Measurements from ENCODE around the gene GALNT17. TPM values are rescaled to one million over a fixed set of nuclear protein-coding genes. Genes with fewer than 3 reads are reported as not detected.

Gene GALNT17
- total RNA-seq, 4 donors from 2014 or later: 51.1 to 95.6 (median 69.8) TPM

DNA sequence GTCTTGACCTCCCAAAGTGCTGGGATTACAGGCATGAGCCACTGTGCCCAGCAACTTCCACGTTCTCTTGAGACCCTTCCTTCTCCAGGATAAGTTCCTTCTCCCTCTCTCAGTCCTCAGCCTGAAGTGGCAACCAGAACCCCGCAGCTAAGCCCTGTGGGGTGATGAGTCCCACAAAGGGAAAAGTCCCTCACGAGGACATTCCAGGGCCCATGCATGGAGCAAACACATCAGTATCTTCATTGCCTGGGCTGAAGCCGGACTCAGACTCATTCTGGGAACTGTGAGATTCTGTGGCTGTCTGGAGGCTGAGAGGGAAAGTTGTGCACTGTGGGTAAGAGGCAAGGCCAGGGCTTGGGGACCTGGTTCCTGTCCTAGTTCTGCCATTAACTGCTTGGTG is 622.9 kb downstream of the GALNT17 start:
- intact Hi-C loops (cut with DNase I): loop anchor here (10.0 kb wide), 1 partner anchor 1030 kb away; no protein-coding TSS in a partner anchor
- TF ChIP-seq EP300 (IDR thresholded peaks at IDR 0.05) (no peak), POLR2A (IDR thresholded peaks at IDR 0.05; ENCODE audit: low read depth) (no peak), POLR2AphosphoS5 (IDR thresholded peaks at IDR 0.05) (no peak)
- TF ChIP-seq, protein P1, sequence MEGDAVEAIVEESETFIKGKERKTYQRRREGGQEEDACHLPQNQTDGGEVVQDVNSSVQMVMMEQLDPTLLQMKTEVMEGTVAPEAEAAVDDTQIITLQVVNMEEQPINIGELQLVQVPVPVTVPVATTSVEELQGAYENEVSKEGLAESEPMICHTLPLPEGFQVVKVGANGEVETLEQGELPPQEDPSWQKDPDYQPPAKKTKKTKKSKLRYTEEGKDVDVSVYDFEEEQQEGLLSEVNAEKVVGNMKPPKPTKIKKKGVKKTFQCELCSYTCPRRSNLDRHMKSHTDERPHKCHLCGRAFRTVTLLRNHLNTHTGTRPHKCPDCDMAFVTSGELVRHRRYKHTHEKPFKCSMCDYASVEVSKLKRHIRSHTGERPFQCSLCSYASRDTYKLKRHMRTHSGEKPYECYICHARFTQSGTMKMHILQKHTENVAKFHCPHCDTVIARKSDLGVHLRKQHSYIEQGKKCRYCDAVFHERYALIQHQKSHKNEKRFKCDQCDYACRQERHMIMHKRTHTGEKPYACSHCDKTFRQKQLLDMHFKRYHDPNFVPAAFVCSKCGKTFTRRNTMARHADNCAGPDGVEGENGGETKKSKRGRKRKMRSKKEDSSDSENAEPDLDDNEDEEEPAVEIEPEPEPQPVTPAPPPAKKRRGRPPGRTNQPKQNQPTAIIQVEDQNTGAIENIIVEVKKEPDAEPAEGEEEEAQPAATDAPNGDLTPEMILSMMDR (IDR thresholded peaks at IDR 0.05): no peak
- Histone ChIP-seq H3K9me3 (peaks cover 0 to 4% (median 2%) of the 10 kb centered on the region in 4 donors), H3K4me3 (no peak overlapping the region), H3K27me3 (peaks cover 0 to 47% (median 6%) of the 10 kb centered on the region in 4 donors), H3K4me1 (peaks cover 0 to 9% (median 7%) of the 10 kb centered on the region in 4 donors), H3K36me3 (no peaks in the 10 kb centered on the region), H3K27ac (replicated peaks in 1 of 4) (no peak overlapping the region)
- DNase-seq (ENCODE audit: extremely low spot score): peak; percentile 80
- WGBS: 91% methylated on average over 4 of the region's 4 CpGs

DNA sequence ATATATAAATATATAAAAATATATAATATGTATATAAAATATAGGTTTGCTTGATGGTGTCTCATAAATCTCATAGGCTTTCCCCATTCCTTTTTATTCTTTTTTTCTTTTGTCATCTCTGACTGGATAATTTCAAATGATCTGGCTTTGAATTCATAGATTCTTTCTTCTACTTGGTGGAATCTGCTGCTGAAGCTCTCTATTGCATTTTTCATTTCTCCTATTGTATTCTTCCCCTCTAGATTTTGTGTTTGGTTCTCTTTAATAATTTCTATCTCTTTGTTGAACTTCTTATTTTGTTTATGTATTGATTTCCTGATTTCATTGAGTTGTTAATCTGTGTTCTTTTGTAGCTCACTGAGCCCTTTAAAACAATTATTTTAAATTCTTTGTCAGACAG is 629.4 kb downstream of the GALNT17 start:
- H3K4me1 ChIP-seq: no peaks in the 10 kb centered on the region
- TF ChIP-seq POLR2A (IDR thresholded peaks at IDR 0.05; ENCODE audit: low read depth): no peak
- TF ChIP-seq EP300 (IDR thresholded peaks at IDR 0.05): no peak
- TF ChIP-seq, protein P1 (IDR thresholded peaks at IDR 0.05): no peak
- TF ChIP-seq POLR2AphosphoS5 (IDR thresholded peaks at IDR 0.05): no peak
- H3K27me3 ChIP-seq: no peaks in the 10 kb centered on the region
- H3K9me3 ChIP-seq: peaks cover 0 to 19% (median 16%) of the 10 kb centered on the region in 4 donors
- no peaks in the 10 kb centered on the region for H3K36me3 ChIP-seq
- DNase-seq (ENCODE audit: extremely low spot score): no peak
- no peak overlapping the region for H3K4me3 ChIP-seq
- intact Hi-C loops (cut with DNase I): no loop called here
- H3K27ac ChIP-seq (replicated peaks in 1 of 4): no peak overlapping the region

Small RNA genes within 50 kb of the gene (small RNA-seq; reads per million reads assigned to genes)
- gene MIR3914-1 (0 reads per million in 3 donors), gene RN7SKP75 (0 reads per million in 3 donors)

Measured in esophagus muscularis mucosa (tissue), 4 donors.